Umbilical cord (tissue), 2 donors: ENCODE data around the gene ZIC4. TPM values are rescaled to one million over a fixed set of nuclear protein-coding genes. Genes with fewer than 3 reads are reported as not detected.

ENCODE experiments used
- DNase-seq: peaks from one replicate; pipeline ENCODE4 v3.0.0-alpha.2; 2015; ENCODE audit warnings: low spot score
- total RNA-seq: library from RNA; depleted of rRNA; stranded (reverse); fragments of >200 nt; gene quantifications from one replicate; pipeline ENCODE4 v1.2.3, GENCODE V29; 2014; ENCODE audit warnings: low replicate concordance; ENCODE audit not compliant: insufficient read depth

ZIC4 gene
- 3.1 TPM for total RNA-seq

GRCh38 chr3:147406028-147406931 is at the start of gene ZIC4:
Gene ZIC4 (minus strand): TSS chr3:147406543. CDS start chr3:147402797, 3,746 bp downstream.
- no peak for DNase-seq

- no peak for DNase-seq
These were observed 43.3 kb upstream of the ZIC4 start for GRCh38 chr3:147449669-147450068.

- DNase-seq: no peak
These were observed 40.9 kb upstream of the ZIC4 start for GRCh38 chr3:147447224-147447623.

GRCh38 chr3:147431751-147432150 is 25.4 kb upstream of the ZIC4 start:
- DNase-seq: no peak

- no peak for DNase-seq
These were observed 22.4 kb upstream of the ZIC4 start for GRCh38 chr3:147428754-147429153.

- no peak for DNase-seq
These were observed 22.0 kb upstream of the ZIC4 start for GRCh38 chr3:147428326-147428725.

- DNase-seq: no peak
These were observed 21.4 kb upstream of the ZIC4 start for GRCh38 chr3:147427746-147428145.

GRCh38 chr3:147426931-147427330 is 20.6 kb upstream of the ZIC4 start:
- DNase-seq: no peak

- DNase-seq: no peak
These were observed 19.1 kb upstream of the ZIC4 start for GRCh38 chr3:147425388-147425850.

- DNase-seq: no peak
These were observed 18.4 kb upstream of the ZIC4 start for GRCh38 chr3:147424581-147425387.

GRCh38 chr3:147423798-147424580 is 17.6 kb upstream of the ZIC4 start:
- DNase-seq: no peak

GRCh38 chr3:147423537-147423797 is 17.1 kb upstream of the ZIC4 start:
- DNase-seq: no peak

- no peak for DNase-seq
These were observed 16.5 kb upstream of the ZIC4 start for GRCh38 chr3:147422601-147423536.

- no peak for DNase-seq
These were observed 15.9 kb upstream of the ZIC4 start for GRCh38 chr3:147422196-147422595.

- DNase-seq: no peak
These were observed 15.0 kb upstream of the ZIC4 start for GRCh38 chr3:147421184-147421912.

GRCh38 chr3:147420353-147421183 is 14.2 kb upstream of the ZIC4 start:
- no peak for DNase-seq

- DNase-seq: no peak
These were observed 13.5 kb upstream of the ZIC4 start for GRCh38 chr3:147419781-147420224.

GRCh38 chr3:147418808-147419701 is 12.7 kb upstream of the ZIC4 start:
- DNase-seq: no peak
